Activated effector memory CD4-positive, alpha-beta T cell treated with Interleukin-2 at 50 U/mL for 16 hours (primary cell): Measurements from ENCODE around the gene ZNF385B.
"Not testable (repeated sequence)": the region's sequence is repeated elsewhere in the genome, so short reads cannot be mapped to it uniquely, and the experiment has no call there.

Experiments used
- DNase-seq: peaks from one replicate; pipeline ENCODE4 v3.0.0-alpha.2; 2020

Gene ZNF385B

GRCh38 chr2:179671043-179671981 is 190.1 kb downstream of the ZNF385B start:
- no peak for DNase-seq

- no peak for DNase-seq
These were observed 192.2 kb downstream of the ZNF385B start for GRCh38 chr2:179669196-179669595.

- no peak for DNase-seq
These were observed 196.2 kb downstream of the ZNF385B start for GRCh38 chr2:179664972-179665812.

GRCh38 chr2:179661986-179662385 is 199.4 kb downstream of the ZNF385B start:
- no peak for DNase-seq

GRCh38 chr2:179657068-179657595 is 204.3 kb downstream of the ZNF385B start:
- DNase-seq: no peak

- no peak for DNase-seq
These were observed 205.8 kb downstream of the ZNF385B start for GRCh38 chr2:179655627-179656026.

GRCh38 chr2:179654806-179655205 is 206.6 kb downstream of the ZNF385B start:
- DNase-seq: no peak

- DNase-seq: no peak
These were observed 209.1 kb downstream of the ZNF385B start for GRCh38 chr2:179652296-179652695.

GRCh38 chr2:179650420-179650819 is 211.0 kb downstream of the ZNF385B start:
- no peak for DNase-seq

GRCh38 chr2:179646862-179647587 is 214.4 kb downstream of the ZNF385B start:
- DNase-seq: no peak

GRCh38 chr2:179646173-179646769 is 215.1 kb downstream of the ZNF385B start:
- DNase-seq: no peak

- DNase-seq: no peak
These were observed 216.4 kb downstream of the ZNF385B start for GRCh38 chr2:179645047-179645446.

GRCh38 chr2:179642462-179642861 is 218.9 kb downstream of the ZNF385B start:
- no peak for DNase-seq

GRCh38 chr2:179636995-179637394 is 224.4 kb downstream of the ZNF385B start:
- DNase-seq: no peak

GRCh38 chr2:179636100-179636980 is 225.1 kb downstream of the ZNF385B start:
- no peak for DNase-seq

GRCh38 chr2:179631769-179632385 is 229.5 kb downstream of the ZNF385B start:
- not testable (repeated sequence) for DNase-seq

- DNase-seq: not testable (repeated sequence)
These were observed 231.6 kb downstream of the ZNF385B start for GRCh38 chr2:179629776-179630175.

- DNase-seq: no peak
These were observed 235.2 kb downstream of the ZNF385B start for GRCh38 chr2:179626261-179626660.

- no peak for DNase-seq
These were observed 238.6 kb downstream of the ZNF385B start for GRCh38 chr2:179622635-179623300.

GRCh38 chr2:179622112-179622511 is 239.3 kb downstream of the ZNF385B start:
- DNase-seq: no peak
